HepG2 (cell line): Measurements from ENCODE around the gene ZNF628. TPM values are rescaled to one million over a fixed set of nuclear protein-coding genes. Genes with fewer than 3 reads are reported as not detected.
"Not testable (repeated sequence)": the region's sequence is repeated elsewhere in the genome, so short reads cannot be mapped to it uniquely, and the experiment has no call there.

Experiments used
- ATAC-seq: fragments of 200-7000 bp; cut with Tn5 transposase; 3 replicates; pipeline ENCODE4 v1.9.1; 2020; ENCODE audit warnings: mild to moderate bottlenecking, moderate library complexity
- BruUV-seq: library from RNA; stranded (reverse); fragments of 400-500 nt; replicated peaks from 2 replicates; lab custom pipeline; 2021; lab: Mats Ljungman, UMichigan
- CTCF ChIA-PET: fragments of 300-600 bp; formaldehyde crosslinking; extraction: SDS; loops from one replicate; lab custom pipeline; 2021; ENCODE audit warnings: low total read pairs, inconsistent platforms, low intra/inter-chr PET ratio; lab: Yijun Ruan, JAX
- POLR2A ChIA-PET: fragments of 350-600 bp; sonication (Branson Sonifier 250); formaldehyde crosslinking; loops from one replicate; lab custom pipeline; 2020; ENCODE audit warnings: antibody characterized with exemption, inconsistent platforms; lab: Yijun Ruan, JAX
- DNase-seq: peaks from one replicate; pipeline ENCODE4 v3.0.0-alpha.2; 2015; ENCODE audit warnings: low spot score
- FAIRE-seq: peaks from 3 replicates; lab custom pipeline; 2011; peaks lifted over from hg19 to GRCh38; lab: Jason Lieb, UNC
- H2AFZ ChIP-seq: one replicate; pipeline ENCODE4 v1.6.1; 2011; ENCODE audit warnings: low read length, inconsistent platforms
- H3K27ac ChIP-seq: fragments of 300-600 bp; 3 replicates; pipeline ENCODE4 v1.8.0; 2011; ENCODE audit warnings: mixed run types, mild to moderate bottlenecking, mixed read lengths, low read length, inconsistent platforms; ENCODE audit not compliant: insufficient read depth; ENCODE audit errors: extremely low read length
- H3K27me3 ChIP-seq, 2 experiments: fragments of 200-600 bp in 1 of 2; 2 replicates in 1 of 2; 3 replicates in 1 of 2; pipeline versions ENCODE4 v1.6.0 to v1.8.0; 2011; ENCODE audit warnings: low read length in 2 of 2, mild to moderate bottlenecking in 2 of 2, moderate library complexity in 2 of 2, inconsistent platforms in 1 of 2; ENCODE audit not compliant: insufficient read depth in 2 of 2, control insufficient read depth in 1 of 2
- H3K36me3 ChIP-seq, 2 experiments: fragments of 200-600 bp in 1 of 2; replicated peaks in 1 of 2; 2 replicates in 1 of 2; 3 replicates in 1 of 2; pipeline versions ENCODE4 v1.5.1 to v1.8.0; 2011; ENCODE audit warnings: low read length in 2 of 2, inconsistent platforms in 1 of 2; ENCODE audit not compliant: insufficient read depth in 2 of 2, control insufficient read depth in 1 of 2
- H3K4me1 ChIP-seq: 2 replicates; pipeline ENCODE4 v1.5.1; 2012; ENCODE audit warnings: low read length, inconsistent platforms; ENCODE audit not compliant: insufficient read depth
- H3K4me2 ChIP-seq: 2 replicates; pipeline ENCODE4 v1.6.0; 2011; ENCODE audit warnings: low read depth, low read length, inconsistent platforms
- H3K4me3 ChIP-seq, 3 experiments: fragments of 200-600 bp in 1 of 3; sonication (generic), shearing (Covaris generic) in 1 of 3; replicated peaks in 1 of 3; 2 replicates each; pipeline ENCODE4 v1.5.1; 2011 to 2016; ENCODE audit warnings: low read length in 3 of 3, inconsistent platforms in 2 of 3, low read depth in 2 of 3, mild to moderate bottlenecking in 2 of 3, control low read depth in 1 of 3, mixed read lengths in 1 of 3; ENCODE audit not compliant: insufficient read depth in 1 of 3
- H3K79me2 ChIP-seq: one replicate; pipeline ENCODE4 v1.6.1; 2011; ENCODE audit warnings: low read length, inconsistent platforms; ENCODE audit not compliant: insufficient read depth
- H3K9ac ChIP-seq: 2 replicates; pipeline ENCODE4 v1.6.0; 2011; ENCODE audit warnings: mild to moderate bottlenecking, low read depth, low read length, inconsistent platforms; ENCODE audit not compliant: insufficient read depth
- H3K9me3 ChIP-seq: 2 replicates; pipeline ENCODE4 v1.5.1; 2012; ENCODE audit warnings: mild to moderate bottlenecking, low read length
- H4K20me1 ChIP-seq: 2 replicates; pipeline ENCODE4 v1.6.0; 2011; ENCODE audit warnings: inconsistent platforms, mild to moderate bottlenecking, low read length, moderate library complexity; ENCODE audit not compliant: insufficient read depth
- HNRNPL ChIP-seq: fragments of 200-400 bp; formaldehyde crosslinking; IDR thresholded peaks from 2 replicates; pipeline ENCODE4 v1.6.1; 2017; ENCODE audit warnings: mild to moderate bottlenecking, low read depth, low read length
- ZNF646 ChIP-seq: sonication (generic); formaldehyde crosslinking; IDR thresholded peaks from 2 replicates; pipeline ENCODE4 v1.9.0; 2021; ENCODE audit warnings: mild to moderate bottlenecking, missing genetic modification reagents
- WGBS: methylation state at CpG from one replicate; pipeline ENCODE4 v1.1.6; 2017; ENCODE audit warnings: low lambda C conversion rate; 5-methylcytosine and 5-hydroxymethylcytosine counted together
- in situ Hi-C: cut with HindIII; loops from 2 replicates; pipeline ENCODE4 v1.10.0; 2017; ENCODE audit warnings: low pct_unique_long_range_greater_than_20kb; ENCODE audit not compliant: extremely low pct_ligation_motif_present
- intact Hi-C: fragments of 100-400 bp; cut with micrococcal nuclease; formaldehyde crosslinking; loops from one replicate; pipeline ENCODE4 v1.10.0; 2022; ENCODE audit not compliant: unreplicated experiment
- polyA plus RNA-seq, 8 experiments: library from polyadenylated mRNA; depleted of rRNA in 3 of 8; stranded (reverse) in 7 of 8; unstranded in 1 of 8; fragments of >200 nt; fragmentation: Illumina TruSeq in 4 of 8; extraction: Trizol in 4 of 8; gene quantifications; 2 replicates each; pipeline versions ENCODE4 v1.2.1 to v1.2.3, GENCODE V29; 2011 to 2016; ENCODE audit warnings: low read depth in 4 of 8, missing spikeins in 1 of 8, mixed read lengths in 1 of 8; ENCODE audit not compliant: insufficient read depth in 1 of 8
- total RNA-seq, 5 experiments: library from RNA; depleted of rRNA; stranded (reverse); fragments of >200 nt; fragmentation: Illumina TruSeq; extraction: Trizol; gene quantifications; 2 replicates each; pipeline ENCODE4 v1.2.3, GENCODE V29; 2016; ENCODE audit warnings: low read depth in 1 of 5

Gene ZNF628
- total and polyA plus RNA-seq, 2 of the 13 experiments (the other 11 are each of a cell fraction or from before 2014, with no cell fraction given) = 0.54 to 1.2 TPM

GRCh38 chr19:55448175-55448490, 28.3 kb upstream of the ZNF628 start:
- FAIRE-seq, H3K4me1 ChIP-seq, ATAC-seq, CTCF ChIA-PET, H3K4me3 ChIP-seq, POLR2A ChIA-PET, H3K79me2 ChIP-seq, DNase-seq, H3K36me3 ChIP-seq, H2AFZ ChIP-seq, BruUV-seq, H3K27ac ChIP-seq, H3K9me3 ChIP-seq, in situ Hi-C loops, H3K4me2 ChIP-seq, H3K9ac ChIP-seq, intact Hi-C loops, H4K20me1 ChIP-seq: not testable (repeated sequence)
- TF ChIP-seq HNRNPL = peak; percentile 61; the same call in 1 of the 2 replicates
- TF ChIP-seq ZNF646 (CRISPR knock-in tag) = peak; percentile 96
- peaks cover 3 to 48% of the 10 kb centered on the region in 2 experiments; a peak in 4 of 5 replicates for H3K27me3 ChIP-seq
- 80% methylated on average over 5 of the region's 5 CpGs for WGBS
